GM23248 (cell line): ENCODE data around the gene GREB1. TPM values are rescaled to one million over a fixed set of nuclear protein-coding genes. Genes with fewer than 3 reads are reported as not detected.

Experiments used
- DNase-seq: peaks from one replicate; pipeline ENCODE4 v3.0.0-alpha.2; 2015
- H2AFZ ChIP-seq: fragments of 200-600 bp; sonication (generic); 2 replicates; pipeline ENCODE4 v1.6.1; 2016; ENCODE audit warnings: antibody characterized with exemption
- H3F3A ChIP-seq: fragments of 200-600 bp; sonication (generic); 2 replicates; pipeline ENCODE4 v1.6.1; 2016; ENCODE audit warnings: mild to moderate bottlenecking, antibody characterized with exemption, mixed run types; ENCODE audit not compliant: insufficient read depth
- H3K27ac ChIP-seq: fragments of 200-600 bp; sonication (generic); 2 replicates; pipeline ENCODE4 v1.5.1; 2016; ENCODE audit warnings: mild to moderate bottlenecking
- H3K27me3 ChIP-seq: fragments of 200-600 bp; sonication (generic); replicated peaks from 2 replicates; pipeline ENCODE4 v1.6.1; 2016; ENCODE audit warnings: mild to moderate bottlenecking; ENCODE audit not compliant: insufficient read depth
- H3K36me3 ChIP-seq: fragments of 200-600 bp; sonication (generic); 2 replicates; pipeline ENCODE4 v1.6.1; 2016; ENCODE audit warnings: low read depth, mild to moderate bottlenecking
- H3K4me1 ChIP-seq: fragments of 200-600 bp; sonication (generic); 2 replicates; pipeline ENCODE4 v1.6.1; 2016; ENCODE audit warnings: mild to moderate bottlenecking; ENCODE audit not compliant: insufficient read depth
- H3K4me2 ChIP-seq: fragments of 200-600 bp; sonication (generic); one replicate; pipeline ENCODE4 v1.6.1; 2016; ENCODE audit warnings: mild to moderate bottlenecking; ENCODE audit not compliant: unreplicated experiment
- H3K4me3 ChIP-seq: fragments of 200-600 bp; sonication (generic); 2 replicates; pipeline ENCODE4 v1.5.1; 2016; ENCODE audit warnings: mild to moderate bottlenecking
- H3K79me2 ChIP-seq: fragments of 200-600 bp; sonication (generic); 2 replicates; pipeline ENCODE4 v1.6.1; 2016; ENCODE audit warnings: mild to moderate bottlenecking; ENCODE audit not compliant: insufficient read depth
- H3K9ac ChIP-seq: fragments of 200-600 bp; sonication (generic); 2 replicates; pipeline ENCODE4 v1.6.1; 2016; ENCODE audit warnings: mild to moderate bottlenecking
- H3K9me2 ChIP-seq: fragments of 200-600 bp; sonication (generic); 2 replicates; pipeline ENCODE4 v1.6.1; 2016; ENCODE audit warnings: mixed run types, mild to moderate bottlenecking, moderate library complexity; ENCODE audit not compliant: insufficient read depth
- H3K9me3 ChIP-seq: fragments of 200-600 bp; sonication (generic); one replicate; pipeline ENCODE4 v1.6.1; 2017; ENCODE audit warnings: low read depth
- H4K20me1 ChIP-seq: fragments of 200-600 bp; sonication (generic); 2 replicates; pipeline ENCODE4 v1.6.0; 2016; ENCODE audit not compliant: insufficient read depth
- EZH2 ChIP-seq: fragments of 200-600 bp; sonication (generic); IDR thresholded peaks from 2 replicates; pipeline ENCODE4 v1.6.1; 2018; ENCODE audit warnings: antibody characterized with exemption, mild to moderate bottlenecking; ENCODE audit not compliant: insufficient read depth, poor library complexity, severe bottlenecking
- EZH2phosphoT487 ChIP-seq: fragments of 200-600 bp; sonication (generic); IDR thresholded peaks from 2 replicates; pipeline ENCODE4 v1.6.1; 2018; ENCODE audit warnings: antibody characterized with exemption, moderate library complexity, mild to moderate bottlenecking, low read depth; ENCODE audit not compliant: insufficient read depth
- WGBS, 2 experiments: methylation state at CpG; one replicate each; pipeline ENCODE4 v1.1.6; 2015 to 2017; ENCODE audit warnings: low lambda C conversion rate in 2 of 2, low coverage in 1 of 2; ENCODE audit errors: missing lambda C conversion rate in 2 of 2; 5-methylcytosine and 5-hydroxymethylcytosine counted together
- in situ Hi-C: fragments of 300-500 bp; cut with MboI; formaldehyde crosslinking; loops from 2 replicates; pipeline ENCODE4 v1.15.0; 2020
- polyA plus RNA-seq: library from polyadenylated mRNA; unstranded; fragments of >200 nt; fragmentation: Nextera tagmentation; extraction: Ambion mirVana; gene quantifications from 2 replicates; pipeline ENCODE4 v1.2.1, GENCODE V29; 2016
- total RNA-seq: library from RNA; depleted of rRNA; stranded (reverse); fragments of >200 nt; shearing (Covaris generic); gene quantifications from 2 replicates; pipeline ENCODE4 v1.2.3, GENCODE V29; 2014

Gene GREB1
- total and polyA plus RNA-seq, 2 experiments from 2014 or later: not detected

DNA sequence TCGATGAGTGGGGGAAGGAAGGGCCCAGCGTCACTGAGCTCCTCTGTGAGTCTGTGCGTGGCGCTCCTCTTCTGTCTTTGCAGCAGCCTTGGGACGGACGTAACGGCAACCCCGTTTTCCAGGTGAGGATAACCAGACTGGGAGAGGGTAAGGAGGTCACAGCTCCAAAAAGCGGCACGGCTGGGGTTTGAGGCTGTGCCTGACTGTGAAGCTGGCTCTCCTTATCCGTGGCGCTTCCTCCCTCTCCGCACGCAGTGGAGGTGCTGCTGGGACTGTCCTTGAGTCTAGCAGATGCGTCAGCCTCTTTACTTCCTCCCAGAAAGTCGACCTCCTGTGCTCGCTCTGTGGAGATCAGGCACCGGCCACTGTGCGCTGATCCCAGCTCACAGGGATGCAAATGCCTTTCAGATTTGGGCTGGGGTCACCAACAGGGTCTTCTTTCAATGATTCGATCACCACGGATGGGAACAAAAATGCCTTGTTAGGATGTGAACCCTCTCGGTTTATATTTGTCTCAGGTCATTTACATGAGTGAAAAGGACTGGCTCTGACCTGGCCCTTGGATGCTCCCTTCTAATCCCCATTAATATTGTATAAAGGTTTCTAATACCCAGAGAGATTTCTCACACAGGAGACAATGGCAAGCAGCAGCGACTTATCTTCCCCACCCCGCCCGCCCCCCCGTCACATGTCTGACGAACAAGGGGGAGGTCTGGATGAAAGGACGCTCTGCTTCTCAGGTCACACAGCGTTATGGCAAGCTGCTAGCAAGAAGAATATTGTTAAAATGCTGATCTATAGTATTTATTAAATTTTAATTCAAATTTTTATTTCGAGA, 37.8 kb upstream of the GREB1 start:
- Histone ChIP-seq H3K36me3 (no peaks in the 10 kb centered on the region), H3K79me2 (no peaks in the 10 kb centered on the region), H3K27me3 (no peaks in the 10 kb centered on the region; the same call in 1 of the 2 replicates), H3K4me1 (no peaks in the 10 kb centered on the region), H2AFZ (no peak overlapping the region), H3K4me2 (no peak overlapping the region), H3F3A (no peaks in the 10 kb centered on the region), H3K4me3 (no peak overlapping the region), H3K9me2 (no peaks in the 10 kb centered on the region), H3K27ac (no peak overlapping the region), H3K9me3 (no peaks in the 10 kb centered on the region), H3K9ac (no peak overlapping the region), H4K20me1 (no peaks in the 10 kb centered on the region)
- no peak for TF ChIP-seq EZH2
- TF ChIP-seq EZH2phosphoT487: no peak
- in situ Hi-C loops: no loop called here
- 67 to 69% methylated on average over 30 of the region's 30 CpGs for WGBS, 2 experiments
- DNase-seq: no peak

DNA sequence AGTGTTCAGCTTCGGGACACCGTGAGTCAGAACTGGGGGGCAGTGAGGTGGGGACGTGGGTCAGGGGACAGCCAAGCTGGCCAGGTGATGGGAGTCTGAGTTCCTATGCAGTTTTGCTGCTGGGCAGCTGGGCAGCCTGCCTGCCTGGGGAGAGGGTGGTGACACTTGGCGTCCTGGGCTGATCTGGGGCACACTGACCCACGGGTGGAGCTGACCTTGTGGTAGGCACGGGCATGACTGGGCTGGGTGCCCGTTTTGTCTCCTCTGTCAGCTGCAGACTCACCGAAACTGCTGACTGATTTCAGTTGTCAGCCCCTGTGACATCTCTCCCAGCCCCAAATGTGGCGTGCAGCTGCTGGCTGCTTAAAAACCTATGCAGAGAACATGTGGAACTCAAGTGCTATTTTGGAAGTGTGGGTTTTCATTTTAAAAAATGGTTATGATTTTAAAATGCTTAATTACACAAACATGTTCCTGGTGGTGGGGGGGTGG, 35.3 kb upstream of the GREB1 start:
- no peak for TF ChIP-seq EZH2
- no peak for TF ChIP-seq EZH2phosphoT487
- no peak overlapping the region for H3K9ac ChIP-seq
- no peaks in the 10 kb centered on the region for H3F3A ChIP-seq
- H3K27me3 ChIP-seq: no peaks in the 10 kb centered on the region; the same call in 1 of the 2 replicates
- in situ Hi-C loops: no loop called here
- WGBS, 2 experiments: 4 to 6% methylated on average over 9 of the region's 9 CpGs
- no peaks in the 10 kb centered on the region for H4K20me1 ChIP-seq
- H3K36me3 ChIP-seq: no peaks in the 10 kb centered on the region
- no peaks in the 10 kb centered on the region for H3K79me2 ChIP-seq
- no peaks in the 10 kb centered on the region for H3K4me1 ChIP-seq
- no peak overlapping the region for H2AFZ ChIP-seq
- no peaks in the 10 kb centered on the region for H3K9me3 ChIP-seq
- H3K4me2 ChIP-seq: no peak overlapping the region
- H3K4me3 ChIP-seq: no peak overlapping the region
- H3K9me2 ChIP-seq: no peaks in the 10 kb centered on the region
- DNase-seq: peak; percentile 28
- no peak overlapping the region for H3K27ac ChIP-seq

DNA sequence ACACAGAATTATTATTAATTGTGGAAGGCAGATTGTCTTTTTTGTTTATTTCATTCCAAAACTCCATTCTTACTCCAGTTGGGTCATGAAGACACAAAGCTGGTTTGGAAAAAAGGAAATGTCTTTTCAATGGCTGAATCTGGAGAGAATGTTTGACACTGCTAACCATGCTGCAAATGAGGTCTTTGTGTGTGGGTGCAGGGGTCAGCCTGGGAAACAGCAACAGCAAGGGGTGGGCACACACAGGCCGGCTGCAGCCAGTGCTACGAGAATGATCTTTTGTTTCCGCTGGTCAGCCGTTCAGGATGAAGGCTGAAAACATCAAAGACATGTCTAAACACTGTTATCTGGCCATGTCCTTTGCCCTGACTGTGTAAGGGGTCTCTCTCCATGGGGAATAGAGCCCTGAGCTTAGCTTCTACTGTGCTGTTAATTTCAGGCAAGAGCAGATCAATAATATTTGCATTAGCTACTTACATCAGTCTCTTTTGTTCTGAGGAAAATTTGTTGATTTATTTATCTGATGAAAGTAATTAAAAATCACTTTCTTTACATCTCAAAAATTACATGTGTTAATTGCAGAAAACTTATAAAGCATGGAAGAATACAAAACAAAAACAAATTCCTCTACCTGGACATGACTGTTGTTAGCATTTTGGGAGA, 34.6 kb upstream of the GREB1 start:
- Histone ChIP-seq H3K4me3 (no peak overlapping the region), H3K9me2 (no peaks in the 10 kb centered on the region), H3K9ac (no peak overlapping the region), H3K4me2 (no peak overlapping the region), H2AFZ (no peak overlapping the region), H3K9me3 (no peaks in the 10 kb centered on the region), H3K79me2 (no peaks in the 10 kb centered on the region), H3K4me1 (no peaks in the 10 kb centered on the region), H4K20me1 (no peaks in the 10 kb centered on the region), H3K27ac (no peak overlapping the region), H3F3A (no peaks in the 10 kb centered on the region), H3K27me3 (no peaks in the 10 kb centered on the region; the same call in 1 of the 2 replicates), H3K36me3 (no peaks in the 10 kb centered on the region)
- in situ Hi-C loops: no loop called here
- WGBS, 2 experiments: 21 to 31% methylated on average over 4 of the region's 4 CpGs
- TF ChIP-seq EZH2 (no peak), EZH2phosphoT487 (no peak)
- DNase-seq: no peak

DNA sequence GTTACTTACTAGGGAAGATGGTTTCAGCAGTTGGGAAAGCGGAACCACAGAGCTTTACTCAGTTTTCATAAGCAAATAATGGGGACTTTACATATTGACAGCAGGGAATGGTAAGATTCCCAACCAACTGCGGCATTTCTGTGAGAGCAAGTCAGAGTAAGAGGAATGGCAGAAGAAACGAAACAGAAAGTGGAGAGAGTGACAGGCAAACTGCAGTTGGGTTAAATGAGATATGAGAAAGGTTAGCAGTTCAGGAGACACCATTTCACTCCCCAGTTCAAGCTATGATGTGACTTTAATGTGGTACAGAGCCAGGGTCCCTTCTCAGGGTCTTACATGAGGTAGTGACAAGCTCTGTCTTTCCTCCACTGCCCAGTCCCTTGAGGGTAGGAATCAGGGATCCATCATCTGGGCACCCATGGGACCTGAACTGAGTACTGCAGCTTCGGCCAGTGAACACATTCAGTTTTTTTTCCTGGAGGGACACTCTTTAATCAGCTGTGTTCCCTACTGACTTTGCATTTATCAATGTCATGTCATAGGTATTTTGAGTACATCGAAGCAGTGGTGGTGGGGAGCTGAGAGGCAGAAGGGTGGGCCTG, 33.0 kb upstream of the GREB1 start:
- no peaks in the 10 kb centered on the region for H4K20me1 ChIP-seq
- no peaks in the 10 kb centered on the region for H3K9me2 ChIP-seq
- WGBS, 2 experiments: 67 to 73% methylated on average over 5 of the region's 5 CpGs
- H3K4me3 ChIP-seq: no peak overlapping the region
- in situ Hi-C loops: no loop called here
- no peaks in the 10 kb centered on the region; the same call in 1 of the 2 replicates for H3K27me3 ChIP-seq
- no peak for TF ChIP-seq EZH2
- TF ChIP-seq EZH2phosphoT487: no peak
- H3K79me2 ChIP-seq: no peaks in the 10 kb centered on the region
- H3K4me2 ChIP-seq: no peak overlapping the region
- H3F3A ChIP-seq: no peaks in the 10 kb centered on the region
- H3K9ac ChIP-seq: no peak overlapping the region
- no peaks in the 10 kb centered on the region for H3K4me1 ChIP-seq
- H3K9me3 ChIP-seq: no peaks in the 10 kb centered on the region
- H2AFZ ChIP-seq: no peak overlapping the region
- H3K27ac ChIP-seq: no peak overlapping the region
- H3K36me3 ChIP-seq: no peaks in the 10 kb centered on the region
- DNase-seq: no peak
